ENCODE data around the gene MYO7B. TPM values are rescaled to one million over a fixed set of nuclear protein-coding genes. Genes with fewer than 3 reads are reported as not detected.

MYO7B gene
- total and polyA plus RNA-seq, 4 donors: 1.8 to 20.0 (median 7.4) TPM

GRCh38 chr2:127637725-127638252 lies 102.3 kb downstream of the MYO7B start:
- Histone ChIP-seq H3K27me3 (ENCODE audit: control insufficient read depth, insufficient read depth, low read length) (no peaks in the 10 kb centered on the region), H3K36me3 (ENCODE audit: control insufficient read depth, insufficient read depth, low read length) (peaks cover 35% of the 10 kb centered on the region), H3K9me3 (ENCODE audit: control insufficient read depth, insufficient read depth, low read length) (no peaks in the 10 kb centered on the region), H3K27ac (ENCODE audit: low read depth, low read length) (peak overlapping the region; percentile 61), H3K4me3 (ENCODE audit: low read depth, low read length) (no peak overlapping the region), H3K4me1 (ENCODE audit: control insufficient read depth, insufficient read depth, low read length) (peaks cover 92% of the 10 kb centered on the region)
- DNase-seq (ENCODE audit: low read depth in 4 of 6, low spot score in 6 of 6): no peak
- 51% methylated on average over 8 of the region's 8 CpGs for WGBS (ENCODE audit: insufficient coverage)

GRCh38 chr2:127638361-127639110 lies 103.1 kb downstream of the MYO7B start:
- no peak for DNase-seq (ENCODE audit: low read depth in 4 of 6, low spot score in 6 of 6)
- Histone ChIP-seq H3K4me3 (ENCODE audit: low read depth, low read length) (no peak overlapping the region), H3K27ac (ENCODE audit: low read depth, low read length) (no peak overlapping the region), H3K4me1 (ENCODE audit: control insufficient read depth, insufficient read depth, low read length) (peaks cover 92% of the 10 kb centered on the region), H3K9me3 (ENCODE audit: control insufficient read depth, insufficient read depth, low read length) (no peaks in the 10 kb centered on the region), H3K27me3 (ENCODE audit: control insufficient read depth, insufficient read depth, low read length) (no peaks in the 10 kb centered on the region), H3K36me3 (ENCODE audit: control insufficient read depth, insufficient read depth, low read length) (peaks cover 34% of the 10 kb centered on the region)
- 62% methylated on average over 18 of the region's 23 CpGs for whole genome bisulfite sequencing (ENCODE audit: insufficient coverage)

- Histone ChIP-seq H3K4me3 (ENCODE audit: low read depth, low read length) (no peak overlapping the region), H3K9me3 (ENCODE audit: control insufficient read depth, insufficient read depth, low read length) (no peaks in the 10 kb centered on the region), H3K27ac (ENCODE audit: low read depth, low read length) (no peak overlapping the region), H3K4me1 (ENCODE audit: control insufficient read depth, insufficient read depth, low read length) (peaks cover 92% of the 10 kb centered on the region), H3K27me3 (ENCODE audit: control insufficient read depth, insufficient read depth, low read length) (no peaks in the 10 kb centered on the region), H3K36me3 (ENCODE audit: control insufficient read depth, insufficient read depth, low read length) (peaks cover 34% of the 10 kb centered on the region)
- DNase-seq (ENCODE audit: low read depth in 4 of 6, low spot score in 6 of 6): no peak
- 95% methylated on average over 11 of the region's 13 CpGs for WGBS (ENCODE audit: insufficient coverage)
Observed at GRCh38 chr2:127639111-127639474, 103.6 kb downstream of the MYO7B start.

GRCh38 chr2:127640082-127641072 lies 104.9 kb downstream of the MYO7B start:
- H3K27ac ChIP-seq (ENCODE audit: low read depth, low read length): peak overlapping the region; percentile 15
- peaks cover 90% of the 10 kb centered on the region for H3K4me1 ChIP-seq (ENCODE audit: control insufficient read depth, insufficient read depth, low read length)
- no peaks in the 10 kb centered on the region for H3K27me3 ChIP-seq (ENCODE audit: control insufficient read depth, insufficient read depth, low read length)
- WGBS (ENCODE audit: insufficient coverage): 76% methylated on average over 22 of the region's 25 CpGs
- peaks cover 31% of the 10 kb centered on the region for H3K36me3 ChIP-seq (ENCODE audit: control insufficient read depth, insufficient read depth, low read length)
- peak in 1 of 6 donors; percentile 37 for DNase-seq (ENCODE audit: low read depth in 4 of 6, low spot score in 6 of 6)
- no peak overlapping the region for H3K4me3 ChIP-seq (ENCODE audit: low read depth, low read length)
- no peaks in the 10 kb centered on the region for H3K9me3 ChIP-seq (ENCODE audit: control insufficient read depth, insufficient read depth, low read length)

- H3K27me3 ChIP-seq (ENCODE audit: control insufficient read depth, insufficient read depth, low read length): no peaks in the 10 kb centered on the region
- DNase-seq (ENCODE audit: low read depth in 4 of 6, low spot score in 6 of 6): no peak
- peaks cover 95% of the 10 kb centered on the region for H3K4me1 ChIP-seq (ENCODE audit: control insufficient read depth, insufficient read depth, low read length)
- H3K36me3 ChIP-seq (ENCODE audit: control insufficient read depth, insufficient read depth, low read length): peaks cover 27% of the 10 kb centered on the region
- 88% methylated on average over 6 of the region's 6 CpGs for WGBS (ENCODE audit: insufficient coverage)
- no peak overlapping the region for H3K4me3 ChIP-seq (ENCODE audit: low read depth, low read length)
- no peak overlapping the region for H3K27ac ChIP-seq (ENCODE audit: low read depth, low read length)
- no peaks in the 10 kb centered on the region for H3K9me3 ChIP-seq (ENCODE audit: control insufficient read depth, insufficient read depth, low read length)
Observed at GRCh38 chr2:127641133-127641532, 105.7 kb downstream of the MYO7B start.

GRCh38 chr2:127641846-127642507 lies 106.5 kb downstream of the MYO7B start:
- H3K27me3 ChIP-seq (ENCODE audit: control insufficient read depth, insufficient read depth, low read length): no peaks in the 10 kb centered on the region
- peak overlapping the region; percentile 57 for H3K27ac ChIP-seq (ENCODE audit: low read depth, low read length)
- peaks cover 97% of the 10 kb centered on the region for H3K4me1 ChIP-seq (ENCODE audit: control insufficient read depth, insufficient read depth, low read length)
- WGBS (ENCODE audit: insufficient coverage): 80% methylated on average over 24 of the region's 25 CpGs
- H3K36me3 ChIP-seq (ENCODE audit: control insufficient read depth, insufficient read depth, low read length): peaks cover 28% of the 10 kb centered on the region
- no peak for DNase-seq (ENCODE audit: low read depth in 4 of 6, low spot score in 6 of 6)
- H3K4me3 ChIP-seq (ENCODE audit: low read depth, low read length): no peak overlapping the region
- no peaks in the 10 kb centered on the region for H3K9me3 ChIP-seq (ENCODE audit: control insufficient read depth, insufficient read depth, low read length)

- H3K27ac ChIP-seq (ENCODE audit: low read depth, low read length): peak overlapping the region; percentile 65
- H3K27me3 ChIP-seq (ENCODE audit: control insufficient read depth, insufficient read depth, low read length): no peaks in the 10 kb centered on the region
- peaks cover 97% of the 10 kb centered on the region for H3K4me1 ChIP-seq (ENCODE audit: control insufficient read depth, insufficient read depth, low read length)
- H3K4me3 ChIP-seq (ENCODE audit: low read depth, low read length): no peak overlapping the region
- WGBS (ENCODE audit: insufficient coverage): 76% methylated on average over 16 of the region's 17 CpGs
- peak in 1 of 6 donors; percentile 20 for DNase-seq (ENCODE audit: low read depth in 4 of 6, low spot score in 6 of 6)
- no peaks in the 10 kb centered on the region for H3K9me3 ChIP-seq (ENCODE audit: control insufficient read depth, insufficient read depth, low read length)
- H3K36me3 ChIP-seq (ENCODE audit: control insufficient read depth, insufficient read depth, low read length): peaks cover 24% of the 10 kb centered on the region
Observed at GRCh38 chr2:127642706-127643438, 107.4 kb downstream of the MYO7B start.

GRCh38 chr2:127643439-127644065 lies 108.1 kb downstream of the MYO7B start:
- WGBS (ENCODE audit: insufficient coverage): 79% methylated on average over 15 of the region's 15 CpGs
- DNase-seq (ENCODE audit: low read depth in 4 of 6, low spot score in 6 of 6): peak in 2 of 6 donors; percentile 57 to 61
- Histone ChIP-seq H3K4me3 (ENCODE audit: low read depth, low read length) (no peak overlapping the region), H3K9me3 (ENCODE audit: control insufficient read depth, insufficient read depth, low read length) (no peaks in the 10 kb centered on the region), H3K27ac (ENCODE audit: low read depth, low read length) (peak overlapping the region; percentile 65), H3K27me3 (ENCODE audit: control insufficient read depth, insufficient read depth, low read length) (no peaks in the 10 kb centered on the region), H3K36me3 (ENCODE audit: control insufficient read depth, insufficient read depth, low read length) (peaks cover 19% of the 10 kb centered on the region), H3K4me1 (ENCODE audit: control insufficient read depth, insufficient read depth, low read length) (peaks cover 96% of the 10 kb centered on the region)
